Measurements from ENCODE around the gene TMEM52. TPM values are rescaled to one million over a fixed set of nuclear protein-coding genes. Genes with fewer than 3 reads are reported as not detected.

Gene TMEM52
- polyA plus RNA-seq, 1 donor from 2014 or later, result 0.89 TPM

- TF ChIP-seq, protein P1, sequence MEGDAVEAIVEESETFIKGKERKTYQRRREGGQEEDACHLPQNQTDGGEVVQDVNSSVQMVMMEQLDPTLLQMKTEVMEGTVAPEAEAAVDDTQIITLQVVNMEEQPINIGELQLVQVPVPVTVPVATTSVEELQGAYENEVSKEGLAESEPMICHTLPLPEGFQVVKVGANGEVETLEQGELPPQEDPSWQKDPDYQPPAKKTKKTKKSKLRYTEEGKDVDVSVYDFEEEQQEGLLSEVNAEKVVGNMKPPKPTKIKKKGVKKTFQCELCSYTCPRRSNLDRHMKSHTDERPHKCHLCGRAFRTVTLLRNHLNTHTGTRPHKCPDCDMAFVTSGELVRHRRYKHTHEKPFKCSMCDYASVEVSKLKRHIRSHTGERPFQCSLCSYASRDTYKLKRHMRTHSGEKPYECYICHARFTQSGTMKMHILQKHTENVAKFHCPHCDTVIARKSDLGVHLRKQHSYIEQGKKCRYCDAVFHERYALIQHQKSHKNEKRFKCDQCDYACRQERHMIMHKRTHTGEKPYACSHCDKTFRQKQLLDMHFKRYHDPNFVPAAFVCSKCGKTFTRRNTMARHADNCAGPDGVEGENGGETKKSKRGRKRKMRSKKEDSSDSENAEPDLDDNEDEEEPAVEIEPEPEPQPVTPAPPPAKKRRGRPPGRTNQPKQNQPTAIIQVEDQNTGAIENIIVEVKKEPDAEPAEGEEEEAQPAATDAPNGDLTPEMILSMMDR (IDR thresholded peaks at IDR 0.05; ENCODE audit: poor library complexity, severe bottlenecking), result no peak
Observed at GRCh38 chr1:1954015-1954414, 34.9 kb upstream of the TMEM52 start (continued).

GRCh38 chr1:1950940-1951339 is 31.9 kb upstream of the TMEM52 start:
- no peaks in the 10 kb centered on the region for H3K9me3 ChIP-seq (ENCODE audit: low read length)
- no peak overlapping the region for H2AFZ ChIP-seq (ENCODE audit: low read depth, low read length)
- TF ChIP-seq, protein P2, sequence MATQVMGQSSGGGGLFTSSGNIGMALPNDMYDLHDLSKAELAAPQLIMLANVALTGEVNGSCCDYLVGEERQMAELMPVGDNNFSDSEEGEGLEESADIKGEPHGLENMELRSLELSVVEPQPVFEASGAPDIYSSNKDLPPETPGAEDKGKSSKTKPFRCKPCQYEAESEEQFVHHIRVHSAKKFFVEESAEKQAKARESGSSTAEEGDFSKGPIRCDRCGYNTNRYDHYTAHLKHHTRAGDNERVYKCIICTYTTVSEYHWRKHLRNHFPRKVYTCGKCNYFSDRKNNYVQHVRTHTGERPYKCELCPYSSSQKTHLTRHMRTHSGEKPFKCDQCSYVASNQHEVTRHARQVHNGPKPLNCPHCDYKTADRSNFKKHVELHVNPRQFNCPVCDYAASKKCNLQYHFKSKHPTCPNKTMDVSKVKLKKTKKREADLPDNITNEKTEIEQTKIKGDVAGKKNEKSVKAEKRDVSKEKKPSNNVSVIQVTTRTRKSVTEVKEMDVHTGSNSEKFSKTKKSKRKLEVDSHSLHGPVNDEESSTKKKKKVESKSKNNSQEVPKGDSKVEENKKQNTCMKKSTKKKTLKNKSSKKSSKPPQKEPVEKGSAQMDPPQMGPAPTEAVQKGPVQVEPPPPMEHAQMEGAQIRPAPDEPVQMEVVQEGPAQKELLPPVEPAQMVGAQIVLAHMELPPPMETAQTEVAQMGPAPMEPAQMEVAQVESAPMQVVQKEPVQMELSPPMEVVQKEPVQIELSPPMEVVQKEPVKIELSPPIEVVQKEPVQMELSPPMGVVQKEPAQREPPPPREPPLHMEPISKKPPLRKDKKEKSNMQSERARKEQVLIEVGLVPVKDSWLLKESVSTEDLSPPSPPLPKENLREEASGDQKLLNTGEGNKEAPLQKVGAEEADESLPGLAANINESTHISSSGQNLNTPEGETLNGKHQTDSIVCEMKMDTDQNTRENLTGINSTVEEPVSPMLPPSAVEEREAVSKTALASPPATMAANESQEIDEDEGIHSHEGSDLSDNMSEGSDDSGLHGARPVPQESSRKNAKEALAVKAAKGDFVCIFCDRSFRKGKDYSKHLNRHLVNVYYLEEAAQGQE (IDR thresholded peaks at IDR 0.05; ENCODE audit: borderline replicate concordance), result no peak
- TF ChIP-seq TAF1 (IDR thresholded peaks at IDR 0.05; ENCODE audit: low read depth) (no peak), RAD21 (conservative IDR thresholded peaks at IDR 0.05) (no peak), SMC3 (conservative IDR thresholded peaks at IDR 0.05; ENCODE audit: poor library complexity) (no peak), EZH2 (IDR thresholded peaks at IDR 0.05; ENCODE audit: borderline replicate concordance, insufficient read depth, low read length, poor library complexity, severe bottlenecking) (no peak)

GRCh38 chr1:1948783-1949182 is 29.7 kb upstream of the TMEM52 start:
- Histone ChIP-seq H3K4me3 (ENCODE audit: low read length) (no peak overlapping the region), H3K27ac (ENCODE audit: low read length) (no peak overlapping the region), H3K79me2 (replicated peaks; ENCODE audit: insufficient read depth, low read length) (no peaks in the 10 kb centered on the region), H4K20me1 (ENCODE audit: insufficient read depth) (no peaks in the 10 kb centered on the region), H3F3A (ENCODE audit: insufficient read depth, low read length, poor library complexity, severe bottlenecking) (no peaks in the 10 kb centered on the region), H3K9ac (ENCODE audit: low read length) (no peak overlapping the region), H2AFZ (ENCODE audit: low read depth, low read length) (no peak overlapping the region), H3K9me3 (ENCODE audit: low read length) (no peaks in the 10 kb centered on the region), H3K9me2 (ENCODE audit: insufficient read depth, low read length) (no peaks in the 10 kb centered on the region), H3K27me3 (ENCODE audit: insufficient read depth, low read depth, low read length) (no peaks in the 10 kb centered on the region), H3K36me3 (ENCODE audit: insufficient read depth, low read length) (no peaks in the 10 kb centered on the region), H3K4me2 (ENCODE audit: low read length) (no peak overlapping the region)
- TF ChIP-seq EZH2 (IDR thresholded peaks at IDR 0.05; ENCODE audit: borderline replicate concordance, insufficient read depth, low read length, poor library complexity, severe bottlenecking) (no peak), EP300 (conservative IDR thresholded peaks at IDR 0.05; ENCODE audit: poor library complexity, severe bottlenecking) (no peak), SMC3 (conservative IDR thresholded peaks at IDR 0.05; ENCODE audit: poor library complexity) (no peak), POLR2AphosphoS5 (IDR thresholded peaks at IDR 0.05) (no peak), MXI1 (conservative IDR thresholded peaks at IDR 0.05; ENCODE audit: poor library complexity, severe bottlenecking) (no peak), TAF1 (IDR thresholded peaks at IDR 0.05; ENCODE audit: low read depth) (no peak), RAD21 (conservative IDR thresholded peaks at IDR 0.05) (no peak)
- TF ChIP-seq, protein P1 (IDR thresholded peaks at IDR 0.05; ENCODE audit: poor library complexity, severe bottlenecking), result no peak
- TF ChIP-seq, protein P2 (IDR thresholded peaks at IDR 0.05; ENCODE audit: borderline replicate concordance), result no peak

More at GRCh38 chr1:1950940-1951339, 31.9 kb upstream of the TMEM52 start:
- Histone ChIP-seq H3K27ac (ENCODE audit: low read length) (no peak overlapping the region), H3K9ac (ENCODE audit: low read length) (no peak overlapping the region), H3F3A (ENCODE audit: insufficient read depth, low read length, poor library complexity, severe bottlenecking) (no peaks in the 10 kb centered on the region), H3K4me2 (ENCODE audit: low read length) (no peak overlapping the region), H4K20me1 (ENCODE audit: insufficient read depth) (no peaks in the 10 kb centered on the region), H3K36me3 (ENCODE audit: insufficient read depth, low read length) (no peaks in the 10 kb centered on the region), H3K4me3 (ENCODE audit: low read length) (no peak overlapping the region), H3K27me3 (ENCODE audit: insufficient read depth, low read depth, low read length) (no peaks in the 10 kb centered on the region), H3K79me2 (replicated peaks; ENCODE audit: insufficient read depth, low read length) (no peaks in the 10 kb centered on the region), H3K9me2 (ENCODE audit: insufficient read depth, low read length) (no peaks in the 10 kb centered on the region)
